ENCODE measurements around the gene PMFBP1.

Gene PMFBP1

DNA sequence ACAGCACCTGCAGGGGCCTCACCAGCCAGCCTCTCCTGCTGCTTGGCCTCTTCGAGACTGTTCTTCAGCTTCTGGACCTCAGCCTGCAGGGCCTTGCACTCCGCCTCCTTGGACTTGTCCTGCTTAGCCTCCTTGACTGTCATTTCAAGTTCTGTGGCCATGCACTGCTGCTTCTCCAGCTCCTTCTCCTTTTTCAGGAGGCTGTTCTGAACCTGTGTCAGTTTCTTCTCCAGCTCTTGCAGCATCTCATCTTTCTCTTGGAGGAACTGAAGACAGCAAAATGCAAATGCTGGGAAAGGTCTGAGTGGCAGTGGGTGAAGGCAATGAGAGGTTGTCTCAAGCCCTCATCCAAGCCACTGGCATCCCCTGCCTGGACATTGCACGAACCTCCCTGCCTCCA is 39.2 kb downstream of the PMFBP1 start:
- no peaks in the 10 kb centered on the region for H3K27me3 ChIP-seq (ENCODE audit: insufficient read depth, poor library complexity, severe bottlenecking)
- H3K27ac ChIP-seq (replicated peaks), result no peak overlapping the region
- no peak for DNase-seq (ENCODE audit: low read depth in 1 of 2, low spot score in 1 of 2)
- TF ChIP-seq, protein P1, sequence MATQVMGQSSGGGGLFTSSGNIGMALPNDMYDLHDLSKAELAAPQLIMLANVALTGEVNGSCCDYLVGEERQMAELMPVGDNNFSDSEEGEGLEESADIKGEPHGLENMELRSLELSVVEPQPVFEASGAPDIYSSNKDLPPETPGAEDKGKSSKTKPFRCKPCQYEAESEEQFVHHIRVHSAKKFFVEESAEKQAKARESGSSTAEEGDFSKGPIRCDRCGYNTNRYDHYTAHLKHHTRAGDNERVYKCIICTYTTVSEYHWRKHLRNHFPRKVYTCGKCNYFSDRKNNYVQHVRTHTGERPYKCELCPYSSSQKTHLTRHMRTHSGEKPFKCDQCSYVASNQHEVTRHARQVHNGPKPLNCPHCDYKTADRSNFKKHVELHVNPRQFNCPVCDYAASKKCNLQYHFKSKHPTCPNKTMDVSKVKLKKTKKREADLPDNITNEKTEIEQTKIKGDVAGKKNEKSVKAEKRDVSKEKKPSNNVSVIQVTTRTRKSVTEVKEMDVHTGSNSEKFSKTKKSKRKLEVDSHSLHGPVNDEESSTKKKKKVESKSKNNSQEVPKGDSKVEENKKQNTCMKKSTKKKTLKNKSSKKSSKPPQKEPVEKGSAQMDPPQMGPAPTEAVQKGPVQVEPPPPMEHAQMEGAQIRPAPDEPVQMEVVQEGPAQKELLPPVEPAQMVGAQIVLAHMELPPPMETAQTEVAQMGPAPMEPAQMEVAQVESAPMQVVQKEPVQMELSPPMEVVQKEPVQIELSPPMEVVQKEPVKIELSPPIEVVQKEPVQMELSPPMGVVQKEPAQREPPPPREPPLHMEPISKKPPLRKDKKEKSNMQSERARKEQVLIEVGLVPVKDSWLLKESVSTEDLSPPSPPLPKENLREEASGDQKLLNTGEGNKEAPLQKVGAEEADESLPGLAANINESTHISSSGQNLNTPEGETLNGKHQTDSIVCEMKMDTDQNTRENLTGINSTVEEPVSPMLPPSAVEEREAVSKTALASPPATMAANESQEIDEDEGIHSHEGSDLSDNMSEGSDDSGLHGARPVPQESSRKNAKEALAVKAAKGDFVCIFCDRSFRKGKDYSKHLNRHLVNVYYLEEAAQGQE (IDR thresholded peaks at IDR 0.05; ENCODE audit: insufficient replicate concordance, low read depth), result no peak
- TF ChIP-seq POLR2AphosphoS5 (IDR thresholded peaks at IDR 0.05; ENCODE audit: low read depth) (no peak), SPI1 (IDR thresholded peaks at IDR 0.05; ENCODE audit: borderline replicate concordance, low read depth) (no peak)
- TF ChIP-seq, protein P2, sequence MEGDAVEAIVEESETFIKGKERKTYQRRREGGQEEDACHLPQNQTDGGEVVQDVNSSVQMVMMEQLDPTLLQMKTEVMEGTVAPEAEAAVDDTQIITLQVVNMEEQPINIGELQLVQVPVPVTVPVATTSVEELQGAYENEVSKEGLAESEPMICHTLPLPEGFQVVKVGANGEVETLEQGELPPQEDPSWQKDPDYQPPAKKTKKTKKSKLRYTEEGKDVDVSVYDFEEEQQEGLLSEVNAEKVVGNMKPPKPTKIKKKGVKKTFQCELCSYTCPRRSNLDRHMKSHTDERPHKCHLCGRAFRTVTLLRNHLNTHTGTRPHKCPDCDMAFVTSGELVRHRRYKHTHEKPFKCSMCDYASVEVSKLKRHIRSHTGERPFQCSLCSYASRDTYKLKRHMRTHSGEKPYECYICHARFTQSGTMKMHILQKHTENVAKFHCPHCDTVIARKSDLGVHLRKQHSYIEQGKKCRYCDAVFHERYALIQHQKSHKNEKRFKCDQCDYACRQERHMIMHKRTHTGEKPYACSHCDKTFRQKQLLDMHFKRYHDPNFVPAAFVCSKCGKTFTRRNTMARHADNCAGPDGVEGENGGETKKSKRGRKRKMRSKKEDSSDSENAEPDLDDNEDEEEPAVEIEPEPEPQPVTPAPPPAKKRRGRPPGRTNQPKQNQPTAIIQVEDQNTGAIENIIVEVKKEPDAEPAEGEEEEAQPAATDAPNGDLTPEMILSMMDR (IDR thresholded peaks at IDR 0.05; ENCODE audit: insufficient read depth, low read length), result no peak
- H3K4me3 ChIP-seq (replicated peaks; ENCODE audit: insufficient read depth, low read length), result no peak overlapping the region

DNA sequence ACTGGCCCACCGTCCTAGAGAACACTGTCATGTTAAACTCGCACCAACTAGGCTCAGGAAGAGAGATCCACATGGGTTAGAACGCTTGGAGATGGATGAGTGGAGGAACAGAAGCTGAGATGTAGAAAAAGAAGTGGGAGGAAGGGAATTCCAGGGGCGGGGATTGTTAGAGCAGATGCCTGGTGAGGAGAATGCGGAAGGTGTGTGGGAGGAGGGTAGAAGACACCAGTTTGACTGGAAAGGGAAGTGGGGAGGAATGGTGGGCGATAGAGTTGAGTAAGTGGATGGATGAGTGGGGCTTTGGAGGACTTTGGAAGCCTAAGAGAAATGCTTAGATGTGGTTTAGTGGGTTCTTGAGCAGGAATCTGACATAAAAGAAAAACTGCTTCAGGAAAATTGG is 40.9 kb downstream of the PMFBP1 start:
- TF ChIP-seq, protein P2 (IDR thresholded peaks at IDR 0.05; ENCODE audit: insufficient read depth, low read length), result no peak
- H3K27me3 ChIP-seq (ENCODE audit: insufficient read depth, poor library complexity, severe bottlenecking), result no peaks in the 10 kb centered on the region
- no peak overlapping the region for H3K27ac ChIP-seq (replicated peaks)

DNA sequence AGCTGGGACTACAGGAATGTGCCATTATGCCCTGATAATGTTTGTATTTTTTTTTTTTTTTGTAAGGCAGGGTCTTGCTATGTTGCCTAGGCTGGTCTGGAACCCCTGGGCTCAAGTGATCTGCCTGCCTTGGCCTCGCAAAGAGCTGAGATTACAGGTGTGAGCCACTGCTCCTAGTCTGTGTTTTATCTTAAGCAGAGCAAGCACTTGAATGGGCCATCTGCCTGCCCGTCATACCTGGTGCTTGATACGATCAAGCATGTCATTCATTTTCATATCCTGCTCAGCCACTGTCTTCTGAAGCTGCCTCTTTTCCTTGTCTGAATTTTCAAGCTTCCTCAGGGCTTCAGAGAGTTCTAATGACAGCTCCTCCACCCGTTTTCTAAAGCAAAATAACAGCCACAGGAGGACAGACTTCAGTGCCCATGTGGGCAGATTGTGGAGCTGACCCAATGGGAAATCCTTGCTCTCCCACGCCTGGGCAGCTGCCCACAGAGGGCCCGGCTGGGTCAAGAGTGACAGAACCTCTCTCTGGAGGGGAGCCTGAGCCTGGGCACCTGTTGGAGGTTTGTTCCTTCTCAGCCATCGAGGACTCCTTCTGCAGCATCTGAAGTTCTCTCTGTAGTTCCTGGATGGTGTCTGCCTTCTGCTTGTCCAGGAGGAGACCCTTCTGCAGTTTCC is 41.8 kb downstream of the PMFBP1 start:
- no peak for DNase-seq (ENCODE audit: low read depth in 1 of 2, low spot score in 1 of 2)
- Histone ChIP-seq H3K4me3 (replicated peaks; ENCODE audit: insufficient read depth, low read length) (no peak overlapping the region), H3K27me3 (ENCODE audit: insufficient read depth, poor library complexity, severe bottlenecking) (no peaks in the 10 kb centered on the region), H3K27ac (replicated peaks) (no peak overlapping the region)
- TF ChIP-seq, protein P2 (IDR thresholded peaks at IDR 0.05; ENCODE audit: insufficient read depth, low read length), result no peak
- no peak for TF ChIP-seq SPI1 (IDR thresholded peaks at IDR 0.05; ENCODE audit: borderline replicate concordance, low read depth)
- no peak for TF ChIP-seq GABPA (IDR thresholded peaks at IDR 0.05; ENCODE audit: low read depth)
- no peak for TF ChIP-seq POLR2AphosphoS5 (IDR thresholded peaks at IDR 0.05; ENCODE audit: low read depth)
- TF ChIP-seq, protein P1 (IDR thresholded peaks at IDR 0.05; ENCODE audit: insufficient replicate concordance, low read depth), result no peak

More for the DNA sequence above, 40.9 kb downstream of the PMFBP1 start:
- no peak for DNase-seq (ENCODE audit: low read depth in 1 of 2, low spot score in 1 of 2)
- no peak overlapping the region for H3K4me3 ChIP-seq (replicated peaks; ENCODE audit: insufficient read depth, low read length)

DNA sequence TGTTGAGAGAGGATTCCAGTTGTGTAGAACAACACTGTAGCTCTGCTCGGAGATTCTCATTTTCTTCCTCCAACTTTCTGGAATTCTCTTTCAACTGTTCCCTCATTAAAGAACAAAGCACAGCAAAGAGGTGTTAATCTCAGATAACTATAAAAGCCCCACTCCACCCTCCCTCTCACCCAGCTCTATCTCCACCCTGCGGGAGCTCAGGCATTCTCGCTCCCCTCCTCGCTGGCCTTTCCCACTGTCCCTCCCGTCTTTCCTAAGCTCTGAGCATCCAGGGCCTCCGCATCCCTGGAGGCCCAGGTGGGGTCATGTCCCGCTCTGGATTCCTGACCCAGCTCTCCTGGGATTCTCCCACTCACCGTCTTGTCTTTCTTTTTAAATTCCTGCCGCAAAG is 43.3 kb downstream of the PMFBP1 start:
- DNase-seq (ENCODE audit: low read depth in 1 of 2, low spot score in 1 of 2), result no peak
- H3K27me3 ChIP-seq (ENCODE audit: insufficient read depth, poor library complexity, severe bottlenecking), result no peaks in the 10 kb centered on the region
- TF ChIP-seq POLR2AphosphoS5 (IDR thresholded peaks at IDR 0.05; ENCODE audit: low read depth) (no peak), GABPA (IDR thresholded peaks at IDR 0.05; ENCODE audit: low read depth) (no peak)
- H3K4me3 ChIP-seq (replicated peaks; ENCODE audit: insufficient read depth, low read length), result no peak overlapping the region
- no peak overlapping the region for H3K27ac ChIP-seq (replicated peaks)

Data from HL-60 (cell line).